A549 (cell line): ENCODE data around the gene ARHGEF1. TPM values are rescaled to one million over a fixed set of nuclear protein-coding genes. Genes with fewer than 3 reads are reported as not detected.
A peak's percentile ranks its signal among the peaks of the same experiment; 100 is the strongest.

Experiments used
- ATAC-seq, 2 experiments: fragments of 200-7000 bp in 1 of 2; fragments of >200 bp in 1 of 2; cut with Nextera tagmentation in 1 of 2; cut with Tn5 transposase in 1 of 2; 3 replicates each; pipeline versions ENCODE4 v1.8.0 to v1.9.1; 2018 to 2020; ENCODE audit warnings: mild to moderate bottlenecking in 1 of 2, moderate library complexity in 1 of 2
- CTCF ChIA-PET: fragments of 300-600 bp; sonication (Branson Sonifier 250); formaldehyde crosslinking; extraction: SDS; loops from one replicate; lab custom pipeline; 2021; ENCODE audit warnings: antibody characterized with exemption, inconsistent platforms; lab: Yijun Ruan, JAX
- POLR2A ChIA-PET: fragments of 350-600 bp; formaldehyde crosslinking; extraction: SDS; loops from one replicate; lab custom pipeline; 2021; ENCODE audit warnings: antibody characterized with exemption, inconsistent platforms; lab: Yijun Ruan, JAX
- DNase-seq, 2 experiments: peaks; one replicate each; pipeline versions ENCODE4 v3.0.0 to v3.0.0-alpha.2; 2011 to 2016; ENCODE audit warnings: low read depth in 1 of 2, low spot score in 1 of 2
- FAIRE-seq: peaks from 2 replicates; lab custom pipeline; 2011; peaks lifted over from hg19 to GRCh38; lab: Jason Lieb, UNC
- H3K27ac ChIP-seq, 2 experiments: fragments of >200 bp; sonication (Bioruptor Twin); formaldehyde crosslinking; 3 replicates each; pipeline ENCODE4 v1.5.1; 2016 to 2017
- H3K4me1 ChIP-seq: fragments of >200 bp; sonication (Bioruptor Twin); formaldehyde crosslinking; 3 replicates; pipeline ENCODE4 v1.6.1; 2016
- H3K4me2 ChIP-seq: fragments of >200 bp; sonication (Bioruptor Twin); formaldehyde crosslinking; 3 replicates; pipeline ENCODE4 v1.6.1; 2016
- H3K4me3 ChIP-seq: fragments of >200 bp; sonication (Bioruptor Twin); formaldehyde crosslinking; 3 replicates; pipeline ENCODE4 v1.5.1; 2016
- H3K9me3 ChIP-seq: fragments of >200 bp; sonication (Bioruptor Twin); formaldehyde crosslinking; 3 replicates; pipeline ENCODE4 v1.6.1; 2016
- CBX2 ChIP-seq: fragments of 200-600 bp; sonication (generic); IDR thresholded peaks from 2 replicates; pipeline ENCODE4 v1.6.1; 2016; ENCODE audit warnings: low read depth, mild to moderate bottlenecking, borderline replicate concordance
- CBX8 ChIP-seq: fragments of 200-600 bp; sonication (generic); IDR thresholded peaks from 2 replicates; pipeline ENCODE4 v1.6.1; 2016
- EHF ChIP-seq: fragments of 250-450 bp; sonication (Bioruptor Pico); IDR thresholded peaks from 2 replicates; pipeline ENCODE4 v1.5.0; 2020; ENCODE audit warnings: mild to moderate bottlenecking
- EHMT2 ChIP-seq: fragments of 200-600 bp; sonication (generic); IDR thresholded peaks from 2 replicates; pipeline ENCODE4 v1.6.1; 2016; ENCODE audit warnings: antibody characterized with exemption, low read depth, mild to moderate bottlenecking, moderate library complexity
- FOSL2 ChIP-seq, 2 experiments: fragments of 450-650 bp in 1 of 2; fragments of >200 bp in 1 of 2; sonication (Bioruptor Twin) in 1 of 2; formaldehyde crosslinking; IDR thresholded peaks; 2 replicates each; pipeline versions ENCODE4 v1.5.0 to v1.6.1; 2016 to 2020; ENCODE audit warnings: mild to moderate bottlenecking in 1 of 2, moderate library complexity in 1 of 2
- GATA3 ChIP-seq: IDR thresholded peaks from 2 replicates; pipeline ENCODE4 v1.6.1; 2012; ENCODE audit warnings: borderline replicate concordance
- HEYL ChIP-seq: fragments of 250-450 bp; sonication (Bioruptor Pico); IDR thresholded peaks from 2 replicates; pipeline ENCODE4 v1.8.0; 2021; ENCODE audit warnings: mild to moderate bottlenecking, moderate library complexity
- HOXB5 ChIP-seq: fragments of 250-450 bp; sonication (Bioruptor Pico); IDR thresholded peaks from 2 replicates; pipeline ENCODE4 v1.5.0; 2020; ENCODE audit warnings: mild to moderate bottlenecking, moderate library complexity
- JUN ChIP-seq, 2 experiments: fragments of >200 bp; sonication (Bioruptor Twin); formaldehyde crosslinking; IDR thresholded peaks; 2 replicates in 1 of 2; 3 replicates in 1 of 2; pipeline ENCODE4 v1.6.1; 2016 to 2017
- KDM5A ChIP-seq: fragments of 200-600 bp; sonication (generic); IDR thresholded peaks from 2 replicates; pipeline ENCODE4 v1.6.1; 2016; ENCODE audit warnings: antibody characterized with exemption, mild to moderate bottlenecking
- MAZ ChIP-seq: fragments of 150-350 bp; IDR thresholded peaks from 2 replicates; pipeline ENCODE4 v1.6.1; 2014; ENCODE audit warnings: antibody characterized with exemption, low read depth, low read length, borderline replicate concordance
- MYC ChIP-seq: IDR thresholded peaks from 2 replicates; pipeline ENCODE4 v1.6.1; 2012; ENCODE audit warnings: mild to moderate bottlenecking, inconsistent platforms, low read length, improper control_type of control experiment, borderline replicate concordance
- NPAS2 ChIP-seq: fragments of 250-450 bp; sonication (Bioruptor Pico); IDR thresholded peaks from 2 replicates; pipeline ENCODE4 v1.8.0; 2022; ENCODE audit warnings: mild to moderate bottlenecking, moderate library complexity, borderline replicate concordance
- PHF8 ChIP-seq: fragments of 200-600 bp; sonication (generic); IDR thresholded peaks from 2 replicates; pipeline ENCODE4 v1.6.1; 2016; ENCODE audit warnings: low read depth, mild to moderate bottlenecking, antibody characterized with exemption, moderate library complexity, borderline replicate concordance
- POLR2AphosphoS2 ChIP-seq: conservative IDR thresholded peaks from 2 replicates; pipeline ENCODE4 v1.6.1; 2012; ENCODE audit warnings: low read length, improper control_type of control experiment, inconsistent platforms
- RFX5 ChIP-seq: fragments of 450-650 bp; IDR thresholded peaks from 2 replicates; pipeline ENCODE4 v1.7.1; 2014; ENCODE audit warnings: antibody characterized with exemption, mild to moderate bottlenecking, moderate library complexity
- RNF2 ChIP-seq: fragments of 200-600 bp; sonication (generic); IDR thresholded peaks from 2 replicates; pipeline ENCODE4 v1.6.1; 2016; ENCODE audit warnings: low read depth, mild to moderate bottlenecking, antibody characterized with exemption, moderate library complexity, borderline replicate concordance
- SMC3 ChIP-seq: fragments of >200 bp; sonication (Bioruptor Twin); formaldehyde crosslinking; IDR thresholded peaks from 3 replicates; pipeline ENCODE4 v1.6.1; 2018; ENCODE audit warnings: inconsistent platforms
- ZC3H11A ChIP-seq: fragments of 450-650 bp; IDR thresholded peaks from 2 replicates; pipeline ENCODE4 v1.6.1; 2014; ENCODE audit warnings: antibody characterized with exemption, mild to moderate bottlenecking
- ZFP36 ChIP-seq: fragments of 450-650 bp; IDR thresholded peaks from 2 replicates; pipeline ENCODE4 v1.6.1; 2014; ENCODE audit warnings: borderline replicate concordance; ENCODE audit not compliant: partially characterized antibody
- ZNF302 ChIP-seq: fragments of 250-450 bp; sonication (Bioruptor Pico); IDR thresholded peaks from 2 replicates; pipeline ENCODE4 v1.9.0; 2021; ENCODE audit warnings: inconsistent platforms, mild to moderate bottlenecking, moderate library complexity
- ZSCAN20 ChIP-seq: fragments of 250-450 bp; sonication (Bioruptor Pico); IDR thresholded peaks from 2 replicates; pipeline ENCODE4 v1.8.0; 2022; ENCODE audit warnings: mild to moderate bottlenecking, moderate library complexity
- WGBS: methylation state at CpG from one replicate; pipeline ENCODE4 v1.1.6; 2017; ENCODE audit errors: missing lambda C conversion rate; 5-methylcytosine and 5-hydroxymethylcytosine counted together
- polyA plus RNA-seq, 4 experiments: library from polyadenylated mRNA; depleted of rRNA in 3 of 4; stranded (reverse); fragments of >200 nt; fragmentation: RNase III in 1 of 4; extraction: RNeasy Plus Mini Kit Qiagen cat#74134 plus additional on column Dnase treatment in 1 of 4; gene quantifications; 2 replicates in 3 of 4; 3 replicates in 1 of 4; pipeline ENCODE4 v1.2.3, GENCODE V29; 2011 to 2017
- TF ChIP-seq, protein P1 (sequence below): fragments of 250-450 bp; sonication (Bioruptor Pico); IDR thresholded peaks from 2 replicates; pipeline ENCODE4 v1.5.0; 2021; ENCODE audit warnings: mild to moderate bottlenecking, moderate library complexity, borderline replicate concordance
- TF ChIP-seq, protein P2 (sequence below): fragments of >200 bp; sonication (Bioruptor Twin); formaldehyde crosslinking; IDR thresholded peaks from 3 replicates; pipeline ENCODE4 v1.6.1; 2016
- TF ChIP-seq, protein P3 (sequence below): fragments of 250-450 bp; sonication (Bioruptor Pico); IDR thresholded peaks from 2 replicates; pipeline ENCODE4 v1.5.0; 2020; ENCODE audit warnings: low read depth, mild to moderate bottlenecking, moderate library complexity
- TF ChIP-seq, protein P4 (sequence below): fragments of 200-600 bp; sonication (generic); IDR thresholded peaks from 2 replicates; pipeline ENCODE4 v1.6.1; 2016; ENCODE audit warnings: antibody characterized with exemption, mild to moderate bottlenecking, moderate library complexity

The ARHGEF1 gene
- polyA plus RNA-seq, 2 of the 4 experiments (the other 2 are of a cell fraction) = 38.0 to 84.2 TPM

DNA sequence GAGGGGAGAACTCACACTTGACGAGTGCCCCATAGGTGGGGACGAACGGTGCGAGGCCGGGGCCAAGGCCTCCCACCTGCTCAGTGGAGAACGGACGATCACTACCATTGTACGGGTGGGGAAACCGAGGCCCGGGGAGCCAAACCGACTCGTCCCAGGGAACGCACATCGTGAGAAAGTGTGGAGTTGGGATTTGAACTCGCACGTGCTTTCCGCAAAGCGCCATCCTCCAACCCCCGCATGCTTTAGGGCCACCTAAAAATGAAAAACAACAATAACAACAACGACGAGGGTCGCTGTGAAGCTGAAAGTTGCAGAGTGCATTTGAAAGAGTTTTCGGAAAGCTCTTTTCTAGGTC is 458 bp downstream of the ARHGEF1 start (continued):
- TF ChIP-seq, protein P1, sequence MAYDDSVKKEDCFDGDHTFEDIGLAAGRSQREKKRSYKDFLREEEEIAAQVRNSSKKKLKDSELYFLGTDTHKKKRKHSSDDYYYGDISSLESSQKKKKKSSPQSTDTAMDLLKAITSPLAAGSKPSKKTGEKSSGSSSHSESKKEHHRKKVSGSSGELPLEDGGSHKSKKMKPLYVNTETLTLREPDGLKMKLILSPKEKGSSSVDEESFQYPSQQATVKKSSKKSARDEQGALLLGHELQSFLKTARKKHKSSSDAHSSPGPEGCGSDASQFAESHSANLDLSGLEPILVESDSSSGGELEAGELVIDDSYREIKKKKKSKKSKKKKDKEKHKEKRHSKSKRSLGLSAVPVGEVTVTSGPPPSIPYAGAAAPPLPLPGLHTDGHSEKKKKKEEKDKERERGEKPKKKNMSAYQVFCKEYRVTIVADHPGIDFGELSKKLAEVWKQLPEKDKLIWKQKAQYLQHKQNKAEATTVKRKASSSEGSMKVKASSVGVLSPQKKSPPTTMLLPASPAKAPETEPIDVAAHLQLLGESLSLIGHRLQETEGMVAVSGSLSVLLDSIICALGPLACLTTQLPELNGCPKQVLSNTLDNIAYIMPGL (CRISPR knock-in tag) = no peak
- TF ChIP-seq FOSL2 (IDR thresholded peaks at IDR 0.05) (no peak), FOSL2 (CRISPR knock-in tag; IDR thresholded peaks at IDR 0.05) (peak; percentile 15; the same call in 1 of the 2 replicates), JUN (IDR thresholded peaks at IDR 0.05) (no peak), PHF8 (peak; percentile 44; the same call in 1 of the 2 replicates), HOXB5 (CRISPR knock-in tag) (no peak; the same call in 1 of the 2 replicates), RNF2 (peak; percentile 70; the same call in 1 of the 2 replicates), MYC (no peak; the same call in 1 of the 2 replicates), ZNF302 (no peak)
- TF ChIP-seq, protein P2, sequence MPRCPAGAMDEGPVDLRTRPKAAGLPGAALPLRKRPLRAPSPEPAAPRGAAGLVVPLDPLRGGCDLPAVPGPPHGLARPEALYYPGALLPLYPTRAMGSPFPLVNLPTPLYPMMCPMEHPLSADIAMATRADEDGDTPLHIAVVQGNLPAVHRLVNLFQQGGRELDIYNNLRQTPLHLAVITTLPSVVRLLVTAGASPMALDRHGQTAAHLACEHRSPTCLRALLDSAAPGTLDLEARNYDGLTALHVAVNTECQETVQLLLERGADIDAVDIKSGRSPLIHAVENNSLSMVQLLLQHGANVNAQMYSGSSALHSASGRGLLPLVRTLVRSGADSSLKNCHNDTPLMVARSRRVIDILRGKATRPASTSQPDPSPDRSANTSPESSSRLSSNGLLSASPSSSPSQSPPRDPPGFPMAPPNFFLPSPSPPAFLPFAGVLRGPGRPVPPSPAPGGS = no peak

DNA sequence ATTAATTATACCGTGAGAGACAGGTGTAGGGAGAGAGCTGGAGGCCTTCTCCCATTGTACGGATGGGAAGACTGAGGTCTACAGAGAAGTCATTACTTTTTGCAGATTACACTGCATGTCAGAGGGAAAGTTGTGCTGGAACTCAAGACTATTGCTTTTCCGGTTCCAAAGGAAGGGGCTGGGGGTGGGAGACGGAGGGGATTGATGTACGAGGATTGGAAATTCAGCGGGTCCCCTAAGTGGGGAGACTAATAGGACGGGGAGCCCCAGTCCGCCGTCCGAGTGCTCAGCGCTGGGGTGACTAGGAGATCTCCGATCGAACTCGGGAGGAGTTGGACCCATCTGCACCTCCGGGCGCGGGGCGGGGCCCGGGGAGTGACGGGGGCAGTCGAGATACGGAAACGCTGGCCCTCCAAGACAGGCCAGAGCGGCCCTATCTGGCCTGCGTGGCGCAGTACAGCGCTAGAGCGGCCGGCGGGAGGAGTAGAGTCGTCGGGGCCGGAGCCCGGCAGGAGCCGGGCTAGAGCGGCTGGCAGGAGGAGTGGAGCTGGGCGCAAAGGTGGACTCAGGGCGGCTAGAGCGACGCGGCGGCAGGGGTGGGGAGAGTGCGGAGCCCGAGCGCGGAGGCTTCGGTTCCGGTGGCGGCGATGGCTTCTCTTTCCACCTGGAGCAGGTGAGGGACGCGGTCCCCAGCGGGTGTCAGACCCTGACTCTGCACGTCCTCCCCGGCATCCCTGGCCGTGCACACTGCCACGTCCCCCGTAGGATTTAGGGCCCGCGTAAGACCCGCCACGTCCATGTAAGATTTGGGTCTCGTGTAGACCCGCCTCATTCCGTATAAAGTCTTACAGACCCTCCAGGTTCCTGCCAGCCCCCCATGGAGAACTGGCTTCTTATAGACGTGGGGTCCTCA is 1.1 kb downstream of the ARHGEF1 start:
- H3K4me2 ChIP-seq = peak overlapping the region; percentile 88
- WGBS = 2% methylated on average over 65 of the region's 66 CpGs
- CTCF ChIA-PET = interaction anchor here (0.6 to 6.5 kb wide), 12 partner anchors 9 to 508 kb away, joined by 3 to 63 read pairs (median 4); no protein-coding TSS in a partner anchor
- no peaks in the 10 kb centered on the region for H3K9me3 ChIP-seq
- POLR2A ChIA-PET = interaction anchor here (0.6 to 3.6 kb wide), 6 partner anchors 11 to 336 kb away, joined by 3 to 50 read pairs (median 12); partner anchors contain the start of genes RPS19 and ZNF526
- peak overlapping the region; percentile 78 for H3K4me3 ChIP-seq
- ATAC-seq (peak; percentile 78 to 97), FAIRE-seq (peak; percentile 99), DNase-seq (peak; percentile 100)
- H3K4me1 ChIP-seq = peaks cover 15% of the 10 kb centered on the region
- peak overlapping the region; percentile 81 to 87 for H3K27ac ChIP-seq
- peak; percentile 49; the same call in 2 of the 3 replicates for TF ChIP-seq SMC3
- TF ChIP-seq CBX8 = no peak
- no peak for TF ChIP-seq KDM5A
- peak; percentile 68 for TF ChIP-seq GATA3
- TF ChIP-seq EHMT2 = no peak
- no peak for TF ChIP-seq ZFP36
- no peak for TF ChIP-seq FOSL2 (IDR thresholded peaks at IDR 0.05)
- TF ChIP-seq FOSL2 (CRISPR knock-in tag; IDR thresholded peaks at IDR 0.05) = no peak
- TF ChIP-seq, protein P3, sequence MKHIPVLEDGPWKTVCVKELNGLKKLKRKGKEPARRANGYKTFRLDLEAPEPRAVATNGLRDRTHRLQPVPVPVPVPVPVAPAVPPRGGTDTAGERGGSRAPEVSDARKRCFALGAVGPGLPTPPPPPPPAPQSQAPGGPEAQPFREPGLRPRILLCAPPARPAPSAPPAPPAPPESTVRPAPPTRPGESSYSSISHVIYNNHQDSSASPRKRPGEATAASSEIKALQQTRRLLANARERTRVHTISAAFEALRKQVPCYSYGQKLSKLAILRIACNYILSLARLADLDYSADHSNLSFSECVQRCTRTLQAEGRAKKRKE (CRISPR knock-in tag) = peak; percentile 74; the same call in 1 of the 2 replicates
- TF ChIP-seq, protein P2 = peak; percentile 92
- 0 out of 2 replicates have a peak, but pooled peaks have one; percentile 30 for TF ChIP-seq EHF (CRISPR knock-in tag)
- no peak for TF ChIP-seq NPAS2 (CRISPR knock-in tag)
- 0 out of 2 replicates have a peak, but pooled peaks have one; percentile 52 for TF ChIP-seq RFX5
- no peak for TF ChIP-seq ZC3H11A
- 0 out of 2 replicates have a peak, but pooled peaks have one; percentile 18 for TF ChIP-seq RNF2
- no peak for TF ChIP-seq ZSCAN20 (CRISPR knock-in tag)
- TF ChIP-seq HEYL (CRISPR knock-in tag) = no peak
- TF ChIP-seq, protein P4, sequence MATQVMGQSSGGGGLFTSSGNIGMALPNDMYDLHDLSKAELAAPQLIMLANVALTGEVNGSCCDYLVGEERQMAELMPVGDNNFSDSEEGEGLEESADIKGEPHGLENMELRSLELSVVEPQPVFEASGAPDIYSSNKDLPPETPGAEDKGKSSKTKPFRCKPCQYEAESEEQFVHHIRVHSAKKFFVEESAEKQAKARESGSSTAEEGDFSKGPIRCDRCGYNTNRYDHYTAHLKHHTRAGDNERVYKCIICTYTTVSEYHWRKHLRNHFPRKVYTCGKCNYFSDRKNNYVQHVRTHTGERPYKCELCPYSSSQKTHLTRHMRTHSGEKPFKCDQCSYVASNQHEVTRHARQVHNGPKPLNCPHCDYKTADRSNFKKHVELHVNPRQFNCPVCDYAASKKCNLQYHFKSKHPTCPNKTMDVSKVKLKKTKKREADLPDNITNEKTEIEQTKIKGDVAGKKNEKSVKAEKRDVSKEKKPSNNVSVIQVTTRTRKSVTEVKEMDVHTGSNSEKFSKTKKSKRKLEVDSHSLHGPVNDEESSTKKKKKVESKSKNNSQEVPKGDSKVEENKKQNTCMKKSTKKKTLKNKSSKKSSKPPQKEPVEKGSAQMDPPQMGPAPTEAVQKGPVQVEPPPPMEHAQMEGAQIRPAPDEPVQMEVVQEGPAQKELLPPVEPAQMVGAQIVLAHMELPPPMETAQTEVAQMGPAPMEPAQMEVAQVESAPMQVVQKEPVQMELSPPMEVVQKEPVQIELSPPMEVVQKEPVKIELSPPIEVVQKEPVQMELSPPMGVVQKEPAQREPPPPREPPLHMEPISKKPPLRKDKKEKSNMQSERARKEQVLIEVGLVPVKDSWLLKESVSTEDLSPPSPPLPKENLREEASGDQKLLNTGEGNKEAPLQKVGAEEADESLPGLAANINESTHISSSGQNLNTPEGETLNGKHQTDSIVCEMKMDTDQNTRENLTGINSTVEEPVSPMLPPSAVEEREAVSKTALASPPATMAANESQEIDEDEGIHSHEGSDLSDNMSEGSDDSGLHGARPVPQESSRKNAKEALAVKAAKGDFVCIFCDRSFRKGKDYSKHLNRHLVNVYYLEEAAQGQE = no peak
- no peak for TF ChIP-seq POLR2AphosphoS2
- TF ChIP-seq MAZ = peak; percentile 99
- no peak for TF ChIP-seq CBX2
